Stimulated activated CD4-positive, alpha-beta T cell treated with anti-CD3 and anti-CD28 coated beads, Interleukin-1b, Interleukin-23, amount 100 ng/mL, for 24 hours (primary cell): ENCODE results near the gene AVPI1.
"Not testable (repeated sequence)": the region's sequence is repeated elsewhere in the genome, so short reads cannot be mapped to it uniquely, and the experiment has no call there.

Experiments used
- DNase-seq, 4 experiments: peaks; one replicate each; pipeline ENCODE4 v3.0.0-alpha.2; 2020; ENCODE audit warnings: low read depth in 4 of 4, low spot score in 1 of 4

AVPI1 gene

GRCh38 chr10:97713339-97713825 is 26.3 kb upstream of the AVPI1 start, which contains the start of gene MARVELD1:
Gene MARVELD1, plus strand, starts transcription at chr10:97713730. Its CDS starts 147 bp downstream, at chr10:97713877.
- DNase-seq: peak in 1 of 4 experiments; percentile 16

DNA sequence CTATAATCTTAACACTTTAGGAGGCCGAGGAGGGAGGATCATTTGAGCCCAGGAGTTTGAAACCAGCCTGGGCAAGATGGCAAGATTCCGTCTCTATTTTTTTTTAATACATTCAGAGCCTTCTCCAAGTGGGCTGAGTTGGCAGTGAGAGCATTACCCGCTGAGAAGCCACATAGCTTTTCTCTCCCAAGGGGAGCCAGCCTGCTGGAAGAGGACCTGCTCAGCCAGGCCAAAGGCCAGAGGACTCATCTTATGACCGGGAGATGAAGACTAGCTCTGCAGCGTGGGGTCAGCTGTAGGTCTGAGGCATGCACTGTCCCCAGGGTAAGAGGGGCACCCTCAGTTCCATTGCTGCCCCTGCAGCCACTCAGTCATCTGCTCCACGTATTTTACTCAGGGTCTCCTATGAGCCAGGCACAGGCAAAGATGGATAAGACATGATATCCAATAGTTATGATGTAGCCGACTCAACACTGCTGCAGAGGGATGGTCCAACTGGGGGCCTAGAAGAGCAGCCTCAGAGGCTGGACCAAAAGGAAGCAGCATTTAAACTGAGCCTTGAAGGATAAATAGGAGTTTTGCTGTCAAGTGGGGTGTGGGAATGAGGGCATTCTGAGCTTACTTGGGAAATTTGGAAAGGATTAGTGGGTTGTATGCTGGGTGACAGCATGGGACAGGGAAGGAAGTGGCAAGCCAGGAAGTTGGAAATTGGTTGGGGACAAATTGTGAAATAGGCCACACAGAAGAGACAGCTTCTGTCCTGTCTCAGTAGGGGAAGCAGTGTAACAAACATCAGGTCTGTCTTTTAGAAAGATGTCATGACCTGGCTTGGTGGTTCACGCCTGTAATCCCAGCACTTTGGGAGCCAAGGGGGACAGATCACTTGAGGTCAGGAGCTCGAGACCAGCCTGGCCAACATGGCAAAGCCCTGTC is 24.9 kb upstream of the AVPI1 start:
- DNase-seq: no peak

DNA sequence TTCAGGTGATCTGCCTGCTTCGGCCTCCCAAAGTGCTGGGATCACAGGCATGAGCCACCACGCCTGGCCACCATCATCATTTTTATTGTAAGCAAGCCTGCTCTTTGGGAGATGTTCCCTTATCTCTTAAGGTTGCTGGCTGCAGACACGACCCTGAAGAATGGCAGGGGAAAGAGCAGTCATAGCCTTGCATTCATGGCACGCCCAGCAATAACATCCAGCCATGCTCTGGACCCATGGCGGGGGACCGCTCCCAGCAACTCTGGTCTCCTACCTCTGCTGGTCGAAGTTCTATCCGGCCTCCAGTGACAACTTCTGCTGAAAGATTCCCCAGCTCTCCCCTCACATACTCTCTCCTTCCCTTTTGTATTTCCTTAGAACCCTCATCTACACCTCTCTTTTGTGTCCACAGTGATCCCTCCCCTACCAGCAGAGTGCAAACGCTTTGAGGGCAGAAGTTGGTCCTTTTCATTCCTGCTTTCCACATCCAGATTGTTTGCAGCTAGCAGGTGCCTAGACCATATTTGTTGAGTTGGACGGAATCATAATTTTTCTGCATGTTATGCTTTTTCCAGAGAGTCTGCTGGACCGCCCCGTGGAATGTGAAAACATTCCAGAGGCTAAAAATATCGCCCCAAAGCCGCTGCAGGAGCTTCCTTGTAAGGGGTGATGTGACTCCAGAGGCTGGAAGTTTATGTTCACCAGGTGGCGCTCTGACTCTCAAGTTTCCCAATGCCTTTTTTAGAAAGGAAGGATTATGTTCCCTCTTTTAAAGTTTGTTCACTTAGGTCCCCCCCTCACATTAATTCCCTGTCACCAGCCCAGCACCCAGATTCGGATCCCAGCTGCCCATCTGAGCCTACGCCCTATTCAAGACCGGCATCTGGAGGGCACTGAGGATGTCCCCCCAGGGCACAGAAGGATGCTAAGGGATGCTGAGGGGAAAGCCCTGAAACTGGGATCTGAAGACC is 22.2 kb upstream of the AVPI1 start:
- DNase-seq: peak in 2 of 4 experiments; percentile 15 to 34

DNA sequence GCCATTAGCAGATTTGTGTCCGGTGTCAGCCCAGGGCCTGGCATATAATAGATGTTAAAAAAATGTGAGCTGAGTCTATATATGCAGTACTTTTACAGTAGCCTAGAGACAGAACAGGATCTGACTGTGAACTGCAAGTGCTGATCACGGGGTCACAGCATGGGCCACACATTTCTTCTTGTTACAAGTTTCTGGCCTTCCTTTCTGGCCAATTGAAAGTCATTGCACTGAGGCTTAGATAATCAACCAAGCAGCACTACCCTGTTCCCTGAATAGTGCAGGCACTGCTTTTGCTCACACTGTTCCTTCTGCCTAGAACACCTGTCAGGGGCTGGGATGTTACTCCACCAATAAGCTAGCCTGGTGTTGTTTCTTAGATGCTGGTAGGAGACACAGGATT is 21.1 kb upstream of the AVPI1 start:
- no peak for DNase-seq

GRCh38 chr10:97707134-97707861 is 20.3 kb upstream of the AVPI1 start:
- DNase-seq: no peak

- DNase-seq: no peak
These were observed 18.1 kb upstream of the AVPI1 start for GRCh38 chr10:97705006-97705670.

DNA sequence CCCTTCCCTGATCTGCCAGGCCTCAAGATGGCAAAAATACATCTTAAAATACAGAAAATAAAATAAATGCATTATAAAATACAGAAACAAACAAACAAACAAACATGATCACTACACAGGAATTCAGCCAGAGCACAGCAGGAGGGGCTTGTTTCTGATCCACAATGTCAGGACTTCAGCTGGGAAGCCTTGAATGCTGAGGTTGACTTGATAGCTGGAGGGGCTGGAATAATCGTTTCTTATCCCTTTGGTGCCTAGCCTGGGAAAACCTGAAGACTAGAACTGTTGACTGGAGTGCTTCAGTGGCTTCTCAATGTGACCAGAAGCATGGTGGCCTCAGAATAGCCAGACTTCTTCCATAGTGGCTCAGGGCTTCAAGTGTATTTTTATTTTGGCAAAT is 17.3 kb upstream of the AVPI1 start:
- DNase-seq: no peak

DNA sequence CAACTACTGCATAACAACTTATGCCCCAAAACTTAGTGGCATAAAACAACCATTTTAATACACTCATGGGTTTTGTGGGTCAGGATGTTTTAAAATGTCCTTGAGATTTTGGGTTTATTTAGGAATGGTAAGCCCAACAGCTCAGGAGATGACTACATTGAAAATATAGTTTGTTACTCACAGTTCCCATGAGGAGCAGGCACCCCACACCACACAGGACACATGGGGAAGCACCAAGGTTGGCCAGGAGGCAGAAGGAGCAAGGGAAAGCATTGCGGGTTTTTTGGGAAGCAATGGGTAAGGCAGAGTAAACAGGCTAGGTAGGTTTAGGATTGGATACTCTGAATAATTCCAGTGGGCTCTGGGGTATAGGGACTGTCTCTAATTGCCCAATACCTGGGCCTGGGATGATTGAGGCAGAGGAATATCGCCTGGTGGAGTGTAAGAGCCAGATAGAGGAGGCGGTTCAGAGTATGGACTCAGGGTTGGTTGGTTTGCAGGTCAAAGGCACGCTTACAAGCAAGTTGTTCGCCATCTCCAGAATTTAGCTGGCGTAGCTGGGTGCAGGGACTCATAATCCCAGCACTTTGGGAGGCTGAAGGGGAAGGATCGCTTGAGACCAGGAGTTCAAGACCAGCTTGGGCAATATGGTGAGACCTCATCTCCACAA is 16.5 kb upstream of the AVPI1 start:
- DNase-seq: no peak

GRCh38 chr10:97701438-97702069 is 14.5 kb upstream of the AVPI1 start:
- peak in 1 of 4 experiments; percentile 32 for DNase-seq

DNA sequence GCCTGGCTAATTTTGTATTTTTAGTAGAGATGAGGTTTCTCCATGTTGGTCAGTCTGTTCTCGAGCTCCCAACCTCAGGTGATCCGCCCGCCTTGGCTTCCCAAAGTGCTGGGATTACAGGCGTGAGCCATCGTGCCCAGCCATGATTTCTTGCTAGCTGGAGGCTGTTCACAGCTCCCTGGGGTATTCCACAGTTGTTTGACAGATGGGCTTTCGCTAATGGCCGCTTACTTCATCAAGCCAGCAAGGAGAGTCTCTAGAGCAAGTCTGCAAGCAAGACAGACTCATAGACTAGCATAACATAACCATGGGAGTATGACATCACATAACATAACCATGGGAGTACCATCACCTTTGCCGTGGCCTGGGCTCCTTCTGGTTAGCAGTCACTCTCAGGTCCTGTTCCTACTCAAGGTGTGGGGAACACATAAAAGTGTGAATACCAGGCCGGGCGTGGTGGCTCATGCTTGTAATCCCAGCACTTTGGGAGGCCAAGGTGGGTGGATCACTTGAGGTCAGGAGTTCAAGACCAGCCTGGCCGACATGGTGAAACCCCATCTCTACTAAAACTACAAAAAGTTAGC is 11.1 kb upstream of the AVPI1 start:
- not testable (repeated sequence) for DNase-seq

DNA sequence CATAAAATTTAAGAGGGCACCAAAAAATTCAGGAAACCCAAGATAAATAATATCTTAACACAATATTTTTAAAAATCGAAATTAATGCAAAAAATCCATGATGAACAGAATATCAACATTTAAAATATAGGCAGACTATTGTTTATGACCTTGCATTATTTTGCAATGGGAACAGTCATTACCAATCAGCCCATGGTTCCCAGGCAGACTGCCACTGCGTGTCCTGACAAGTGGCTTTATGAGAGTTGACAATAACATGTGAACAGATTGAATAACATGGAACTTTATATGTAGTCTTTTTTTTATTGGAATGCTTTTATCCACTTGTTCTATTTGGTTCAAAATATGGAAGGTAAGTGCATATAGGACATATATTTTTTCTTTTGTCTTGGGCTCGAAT is 3.1 kb upstream of the AVPI1 start:
- no peak for DNase-seq

DNA sequence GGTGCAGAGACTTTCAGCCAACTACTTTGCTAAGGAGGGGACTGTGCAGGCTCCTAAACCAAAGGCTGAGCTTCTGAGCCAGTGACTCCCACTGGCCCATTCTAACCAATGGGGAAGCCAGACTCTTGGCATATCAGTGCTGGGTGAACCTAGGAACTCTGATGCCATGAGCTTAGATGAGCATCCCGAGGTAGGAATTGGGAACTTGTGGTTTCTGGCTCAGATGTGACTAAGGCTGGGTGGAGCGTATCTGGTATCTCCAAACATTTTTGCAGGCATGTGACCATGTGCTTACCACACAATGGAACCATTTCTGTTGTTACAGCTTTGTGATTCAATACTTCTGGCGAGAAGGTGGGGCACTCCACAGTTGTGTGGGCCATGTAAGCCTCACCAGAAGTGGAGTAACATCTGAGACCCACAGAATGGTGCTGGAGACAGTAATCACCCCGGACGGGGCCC is 2.5 kb upstream of the AVPI1 start:
- no peak for DNase-seq

DNA sequence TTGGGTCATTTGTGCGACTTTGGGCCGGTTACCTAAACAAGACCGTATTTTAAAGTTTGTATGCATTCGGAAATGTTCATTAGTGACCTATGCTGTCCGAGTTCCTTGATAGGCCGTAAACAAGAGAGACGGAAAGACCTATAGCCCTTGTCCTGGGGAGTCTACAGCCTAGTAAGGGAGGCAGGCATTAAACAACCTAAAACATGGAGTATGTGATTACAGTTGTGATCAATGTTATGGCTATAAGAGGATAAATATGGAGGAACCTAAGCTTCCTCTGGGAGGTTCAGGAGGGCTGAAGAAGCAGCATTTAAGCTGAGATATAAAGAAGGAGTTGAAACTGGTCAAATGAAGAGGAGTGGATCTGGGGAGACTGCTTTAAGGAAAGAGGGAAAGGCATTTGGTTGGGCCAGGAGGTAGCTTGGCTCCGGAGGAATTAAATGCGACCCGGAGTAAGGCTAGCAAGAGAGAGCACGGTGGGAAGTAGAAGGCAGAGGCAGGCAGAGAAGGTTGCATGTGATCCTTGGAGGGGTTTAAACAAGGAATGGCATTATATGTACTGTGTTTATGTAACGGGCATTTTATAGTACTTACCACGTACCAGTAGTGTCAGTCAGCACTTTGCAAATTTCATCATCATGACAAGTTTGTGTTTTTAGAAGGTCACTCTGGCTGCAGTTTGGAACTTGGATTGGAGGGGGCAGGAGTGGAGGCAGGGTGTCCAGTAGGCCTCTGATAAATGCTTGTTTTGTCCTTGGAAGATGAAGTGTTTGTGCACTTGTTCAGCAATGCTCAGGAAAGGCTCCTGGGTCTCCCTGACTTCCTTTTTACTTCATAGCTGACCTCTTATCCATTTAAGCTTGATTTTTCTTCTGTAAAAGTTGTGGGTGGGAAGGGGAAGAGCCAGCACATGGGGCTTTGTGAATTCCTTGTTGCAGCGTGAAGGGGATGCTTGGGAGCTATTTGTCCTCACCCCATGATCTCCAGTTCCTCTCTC is 1.0 kb upstream of the AVPI1 start:
- no peak for DNase-seq

DNA sequence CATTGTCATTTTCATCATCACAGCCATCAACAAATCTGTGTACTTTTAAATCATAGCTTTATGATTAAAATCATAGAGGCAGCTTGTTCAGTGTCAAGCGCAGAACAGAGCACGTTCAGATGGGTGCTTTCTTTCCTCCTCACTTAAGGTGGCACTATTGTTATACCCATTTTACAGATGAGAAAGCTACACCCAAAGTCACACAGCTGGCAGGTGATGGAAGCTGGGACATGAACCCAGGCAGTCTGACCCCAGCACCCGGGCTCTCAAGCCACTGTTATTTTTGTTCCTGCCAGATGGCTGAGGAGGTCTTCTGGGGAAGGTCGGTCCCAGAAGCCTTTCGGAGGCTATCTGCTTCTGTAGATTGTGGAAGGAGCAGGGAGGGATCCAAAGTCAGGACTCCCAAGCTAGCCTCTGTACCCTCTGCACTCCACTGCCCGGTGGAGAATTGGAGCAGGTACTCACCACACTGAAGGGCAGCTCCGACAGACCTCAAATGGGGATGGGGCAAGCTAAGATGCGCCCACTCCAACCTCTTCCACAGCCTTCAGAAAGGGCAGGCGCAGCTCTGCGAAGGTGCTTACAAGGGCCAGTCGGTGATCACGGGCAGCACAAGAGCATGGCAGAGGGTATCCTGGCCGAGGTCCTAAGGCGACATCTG is 610 bp downstream of the AVPI1 start:
- DNase-seq: no peak

- no peak for DNase-seq
These were observed 1.6 kb downstream of the AVPI1 start for GRCh38 chr10:97685395-97685958.

DNA sequence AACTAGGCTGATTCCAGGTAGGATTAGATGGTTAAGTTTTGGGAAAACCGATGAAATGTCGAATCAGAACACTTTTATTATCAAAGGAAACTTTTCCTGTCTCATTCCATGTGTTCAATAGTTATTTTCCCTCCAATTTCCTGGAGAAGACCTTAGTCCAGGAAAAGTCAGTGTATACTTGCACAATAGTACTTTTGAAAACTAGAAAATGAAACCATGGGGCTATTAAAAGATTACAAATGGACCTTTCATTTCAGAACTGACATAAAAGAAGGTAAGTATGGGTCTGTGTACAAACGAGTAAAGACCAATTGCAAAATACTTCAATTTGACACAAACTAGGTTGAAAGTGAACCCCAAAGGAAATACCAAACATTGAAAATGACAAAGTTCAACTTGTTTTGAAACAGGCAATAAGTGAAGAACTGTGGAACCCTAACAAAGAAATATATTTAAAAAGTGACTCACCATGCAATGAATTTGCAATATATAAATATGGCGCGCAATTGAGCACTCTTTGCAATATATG is 2.1 kb downstream of the AVPI1 start:
- DNase-seq: no peak

DNA sequence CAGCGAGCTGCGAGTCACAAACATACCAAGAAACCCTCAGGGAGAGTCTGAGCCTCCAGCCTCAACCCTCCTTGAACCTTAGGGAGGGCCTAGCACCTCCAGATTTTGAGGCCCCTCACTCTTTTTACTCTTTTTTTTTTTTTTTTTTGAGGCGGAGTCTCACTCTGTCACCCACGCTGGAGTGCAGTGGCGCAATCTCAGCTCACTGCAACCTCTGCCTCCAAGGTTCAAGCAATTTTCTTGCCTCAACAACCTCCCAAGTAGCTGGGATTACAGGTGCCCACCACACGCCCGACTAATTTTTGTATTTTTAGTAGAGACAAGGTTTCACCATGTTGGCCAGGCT is 2.7 kb downstream of the AVPI1 start:
- not testable (repeated sequence) for DNase-seq
